Fibroblast of lung (primary cell): ENCODE data around the gene SYT9.

Experiments used
- EZH2 ChIP-seq: IDR thresholded peaks from 2 replicates; pipeline ENCODE4 v1.5.1; 2012; ENCODE audit warnings: low read length, control low read depth, mild to moderate bottlenecking; ENCODE audit errors: missing control alignments
- TF ChIP-seq, protein P1 (sequence below), 2 donors: IDR thresholded peaks in 1 of 2; conservative IDR thresholded peaks in 1 of 2; 1 replicate in 1 of 2; 2 replicates in 1 of 2; pipeline ENCODE4 v1.5.1; 2011 to 2012; ENCODE audit warnings: low read length in 2 of 2, control low read depth in 1 of 2, inconsistent platforms in 1 of 2, low read depth in 1 of 2, mild to moderate bottlenecking in 1 of 2

DNA sequence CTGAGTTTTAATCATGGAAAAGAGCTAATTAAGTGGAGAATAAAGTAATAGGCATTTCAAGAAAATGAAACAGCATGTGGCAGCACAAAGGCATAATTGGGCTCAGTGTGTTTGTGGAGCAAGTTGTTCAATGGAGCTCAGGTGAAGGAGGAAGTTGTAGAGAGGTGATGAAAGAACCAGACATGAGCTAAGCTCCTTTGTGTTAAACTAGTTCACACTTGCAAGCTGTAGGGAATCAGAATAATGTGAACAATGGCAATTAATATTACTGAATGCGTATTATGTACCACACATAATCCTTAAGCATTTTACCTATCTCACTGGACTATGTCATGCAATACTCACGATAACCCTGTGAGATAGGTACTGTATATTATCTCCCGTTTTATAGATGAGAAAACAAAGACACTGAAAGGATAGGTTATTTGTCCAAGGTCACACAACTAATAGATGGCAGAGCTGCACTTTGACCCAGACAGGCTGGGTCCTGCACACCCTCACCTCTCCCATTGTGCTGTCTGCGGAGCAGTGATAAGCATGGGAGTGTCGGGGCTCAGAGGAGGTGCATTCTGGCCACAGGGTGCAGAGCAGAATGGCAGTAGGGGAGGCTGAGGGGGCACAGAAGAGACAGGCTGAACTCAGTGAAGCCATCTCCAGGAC lies 242.5 kb downstream of the SYT9 start:
- no peak for TF ChIP-seq EZH2
- TF ChIP-seq, protein P1, sequence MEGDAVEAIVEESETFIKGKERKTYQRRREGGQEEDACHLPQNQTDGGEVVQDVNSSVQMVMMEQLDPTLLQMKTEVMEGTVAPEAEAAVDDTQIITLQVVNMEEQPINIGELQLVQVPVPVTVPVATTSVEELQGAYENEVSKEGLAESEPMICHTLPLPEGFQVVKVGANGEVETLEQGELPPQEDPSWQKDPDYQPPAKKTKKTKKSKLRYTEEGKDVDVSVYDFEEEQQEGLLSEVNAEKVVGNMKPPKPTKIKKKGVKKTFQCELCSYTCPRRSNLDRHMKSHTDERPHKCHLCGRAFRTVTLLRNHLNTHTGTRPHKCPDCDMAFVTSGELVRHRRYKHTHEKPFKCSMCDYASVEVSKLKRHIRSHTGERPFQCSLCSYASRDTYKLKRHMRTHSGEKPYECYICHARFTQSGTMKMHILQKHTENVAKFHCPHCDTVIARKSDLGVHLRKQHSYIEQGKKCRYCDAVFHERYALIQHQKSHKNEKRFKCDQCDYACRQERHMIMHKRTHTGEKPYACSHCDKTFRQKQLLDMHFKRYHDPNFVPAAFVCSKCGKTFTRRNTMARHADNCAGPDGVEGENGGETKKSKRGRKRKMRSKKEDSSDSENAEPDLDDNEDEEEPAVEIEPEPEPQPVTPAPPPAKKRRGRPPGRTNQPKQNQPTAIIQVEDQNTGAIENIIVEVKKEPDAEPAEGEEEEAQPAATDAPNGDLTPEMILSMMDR (conservative IDR thresholded peaks at IDR 0.05 in 1 of 2, IDR thresholded peaks at IDR 0.05 in 1 of 2; ENCODE audit: low read depth in 1 of 2, low read length in 2 of 2): no peak
